OCI-LY3 (cell line): Measurements from ENCODE around the gene IQSEC1.

Experiments used
- H2AFZ ChIP-seq: fragments of 200-600, 300-600 bp; shearing (Covaris generic); 2 replicates; pipeline ENCODE4 v1.6.0; 2014; ENCODE audit warnings: antibody characterized with exemption, low read depth, low read length
- H3K27ac ChIP-seq: fragments of 200-600, 300-600 bp; sonication (generic); 2 replicates; pipeline ENCODE4 v1.5.1; 2014; ENCODE audit warnings: mild to moderate bottlenecking, low read length, moderate library complexity, mixed read lengths
- H3K27me3 ChIP-seq: fragments of 200-600, 300-600 bp; sonication (generic); 2 replicates; pipeline ENCODE4 v1.6.1; 2014; ENCODE audit warnings: low read depth, low read length, mixed read lengths
- H3K36me3 ChIP-seq: fragments of 200-600, 300-600 bp; sonication (generic); replicated peaks from 2 replicates; pipeline ENCODE3; 2014; ENCODE audit warnings: low read depth, low read length, mixed read lengths
- H3K4me1 ChIP-seq: fragments of 300-600, 200-600 bp; sonication (generic); 2 replicates; pipeline ENCODE4 v1.6.1; 2014; ENCODE audit warnings: low read length, mixed read lengths
- H3K4me2 ChIP-seq: fragments of 200-600, 300-600 bp; sonication (generic); 2 replicates; pipeline ENCODE4 v1.6.1; 2014; ENCODE audit warnings: low read length, mixed read lengths
- H3K4me3 ChIP-seq: fragments of 300-600, 200-600 bp; sonication (generic); 2 replicates; pipeline ENCODE4 v1.5.1; 2014; ENCODE audit warnings: antibody characterized with exemption, mild to moderate bottlenecking, low read length, moderate library complexity
- H3K79me2 ChIP-seq: fragments of 300-600, 200-600 bp; shearing (Covaris generic); 2 replicates; pipeline ENCODE4 v1.6.1; 2014; ENCODE audit warnings: mild to moderate bottlenecking, low read length, mixed read lengths
- H3K9ac ChIP-seq: fragments of 300-600, 200-600 bp; shearing (Covaris generic); 2 replicates; pipeline ENCODE4 v1.6.0; 2014; ENCODE audit warnings: mild to moderate bottlenecking, low read length, moderate library complexity
- H3K9me3 ChIP-seq: fragments of 200-600, 300-600 bp; shearing (Covaris generic); 2 replicates; pipeline ENCODE4 v1.6.1; 2014; ENCODE audit warnings: low read length, mixed read lengths; ENCODE audit not compliant: insufficient read depth
- H4K20me1 ChIP-seq: fragments of 200-600, 300-600 bp; sonication (generic); 2 replicates; pipeline ENCODE4 v1.6.1; 2016; ENCODE audit warnings: low read length, mixed read lengths; ENCODE audit not compliant: insufficient read depth
- CTCF ChIP-seq: fragments of 200-600, 300-600 bp; sonication (generic); IDR thresholded peaks from 2 replicates; pipeline ENCODE4 v1.5.1; 2014; ENCODE audit warnings: antibody characterized with exemption, low read length, low read depth
- EZH2phosphoT487 ChIP-seq: fragments of 200-600 bp; shearing (Covaris generic); IDR thresholded peaks from 2 replicates; pipeline ENCODE4 v1.6.1; 2018; ENCODE audit warnings: antibody characterized with exemption, mixed run types, low read depth

The IQSEC1 gene

DNA sequence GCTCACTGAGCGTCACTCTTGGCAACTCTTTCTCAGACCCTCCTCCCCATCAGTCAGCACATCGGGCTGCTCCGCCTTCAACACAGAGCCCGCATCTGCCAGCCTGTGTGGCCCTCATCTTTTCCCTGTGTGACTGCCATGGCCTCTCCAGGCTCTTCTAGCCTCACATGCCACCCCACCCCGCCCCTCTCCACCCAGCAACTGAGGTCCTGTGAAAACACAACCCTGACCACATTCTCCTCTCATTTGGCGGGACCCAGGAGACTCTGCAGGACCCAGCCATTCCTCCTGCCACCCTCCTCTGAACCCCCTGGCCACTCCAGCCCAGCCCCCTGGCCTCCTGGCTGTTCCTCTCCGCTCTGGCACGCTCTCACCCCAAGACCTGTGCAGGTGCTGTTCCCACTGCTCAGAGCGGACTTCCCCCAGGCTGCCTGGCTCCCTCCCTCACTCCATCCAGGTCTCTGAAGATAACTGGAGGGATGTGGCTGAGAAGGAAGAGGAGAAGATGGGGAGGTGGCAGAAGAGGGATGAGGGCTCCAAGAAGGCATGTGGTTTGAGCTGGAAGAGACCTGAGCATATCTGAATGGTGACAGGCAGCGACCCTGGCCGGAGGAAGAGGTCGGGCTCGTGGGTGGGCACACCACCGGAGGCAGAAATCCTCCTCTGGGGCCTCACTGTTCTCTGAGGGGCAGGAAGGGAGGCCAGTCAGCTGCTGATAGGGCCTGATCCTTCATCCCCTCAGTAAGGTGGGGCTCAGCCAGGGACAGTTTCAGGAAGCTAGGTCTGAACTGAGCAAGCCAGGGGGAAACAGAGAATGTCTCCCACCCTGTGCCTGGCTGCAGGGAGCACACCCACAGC is 120.7 kb downstream of the IQSEC1 start:
- no peak overlapping the region for H3K27ac ChIP-seq
- H3K4me2 ChIP-seq: no peak overlapping the region
- peaks cover 99% of the 10 kb centered on the region for H4K20me1 ChIP-seq
- H2AFZ ChIP-seq: no peak overlapping the region
- H3K4me1 ChIP-seq: no peaks in the 10 kb centered on the region
- TF ChIP-seq CTCF (no peak), EZH2phosphoT487 (no peak)
- peaks cover 46% of the 10 kb centered on the region for H3K36me3 ChIP-seq
- H3K79me2 ChIP-seq: peaks cover 100% of the 10 kb centered on the region
- H3K9ac ChIP-seq: no peak overlapping the region
- no peaks in the 10 kb centered on the region for H3K27me3 ChIP-seq
- H3K4me3 ChIP-seq: no peak overlapping the region
- H3K9me3 ChIP-seq: no peaks in the 10 kb centered on the region

DNA sequence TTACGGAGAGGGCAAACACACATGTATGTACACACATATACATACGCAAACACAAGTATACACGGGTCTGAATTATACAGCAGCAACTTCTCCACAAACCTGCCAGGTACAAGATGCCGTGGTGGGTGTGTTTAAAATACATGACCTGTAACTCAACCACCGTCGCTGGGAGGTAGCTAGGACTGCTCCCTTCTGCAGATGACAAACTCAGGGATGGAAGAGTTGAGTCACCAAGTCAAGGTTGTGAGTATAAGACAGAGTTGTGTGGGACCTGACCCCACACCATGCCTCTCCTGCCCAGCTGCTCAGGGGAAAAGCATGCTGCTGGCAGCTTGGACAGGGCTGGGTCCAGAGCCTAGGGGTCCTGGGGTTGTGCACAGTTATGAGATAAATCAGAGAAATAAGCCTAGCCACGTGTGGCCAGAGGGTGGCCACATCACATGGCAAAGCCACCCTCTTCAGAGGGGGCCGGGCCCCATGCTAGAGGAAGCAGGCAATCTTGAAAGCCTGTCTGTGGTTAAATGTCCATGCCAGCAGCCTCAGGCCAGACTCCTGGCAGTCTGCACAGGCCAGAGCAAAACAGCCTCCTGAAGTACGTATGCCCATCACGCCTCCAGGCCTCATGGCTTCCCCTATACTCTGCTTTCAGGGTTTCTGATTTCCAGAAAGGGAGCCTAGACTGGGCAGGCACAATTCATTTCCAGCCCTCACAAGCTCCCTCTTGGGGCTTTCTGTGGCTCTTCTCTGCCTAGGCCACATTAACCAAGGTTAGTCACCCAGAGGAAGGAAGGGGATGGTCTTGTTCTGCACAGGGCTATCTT is 124.1 kb downstream of the IQSEC1 start:
- Histone ChIP-seq H2AFZ (no peak overlapping the region), H4K20me1 (peaks cover 99% of the 10 kb centered on the region), H3K9ac (no peak overlapping the region), H3K4me1 (no peaks in the 10 kb centered on the region), H3K4me3 (no peak overlapping the region), H3K36me3 (peaks cover 27% of the 10 kb centered on the region), H3K27ac (no peak overlapping the region), H3K9me3 (no peaks in the 10 kb centered on the region), H3K4me2 (no peak overlapping the region), H3K79me2 (peaks cover 100% of the 10 kb centered on the region), H3K27me3 (no peaks in the 10 kb centered on the region)
- TF ChIP-seq EZH2phosphoT487 (no peak), CTCF (no peak)

- peaks cover 99% of the 10 kb centered on the region for H4K20me1 ChIP-seq
- no peak overlapping the region for H3K4me3 ChIP-seq
- TF ChIP-seq CTCF (no peak), EZH2phosphoT487 (no peak)
- no peak overlapping the region for H3K27ac ChIP-seq
- no peaks in the 10 kb centered on the region for H3K4me1 ChIP-seq
- no peak overlapping the region for H2AFZ ChIP-seq
- H3K4me2 ChIP-seq: no peak overlapping the region
- H3K27me3 ChIP-seq: no peaks in the 10 kb centered on the region
- H3K9me3 ChIP-seq: no peaks in the 10 kb centered on the region
- H3K36me3 ChIP-seq: peaks cover 20% of the 10 kb centered on the region
- peaks cover 100% of the 10 kb centered on the region for H3K79me2 ChIP-seq
- H3K9ac ChIP-seq: no peak overlapping the region
These were observed 124.9 kb downstream of the IQSEC1 start for GRCh38 chr3:12948371-12948770.

- no peak overlapping the region for H3K4me3 ChIP-seq
- TF ChIP-seq CTCF (no peak), EZH2phosphoT487 (no peak)
- H4K20me1 ChIP-seq: peaks cover 99% of the 10 kb centered on the region
- H3K36me3 ChIP-seq: peaks cover 21% of the 10 kb centered on the region
- H3K4me1 ChIP-seq: no peaks in the 10 kb centered on the region
- H3K9ac ChIP-seq: no peak overlapping the region
- no peaks in the 10 kb centered on the region for H3K27me3 ChIP-seq
- H3K4me2 ChIP-seq: no peak overlapping the region
- no peak overlapping the region for H3K27ac ChIP-seq
- peaks cover 100% of the 10 kb centered on the region for H3K79me2 ChIP-seq
- H2AFZ ChIP-seq: no peak overlapping the region
- H3K9me3 ChIP-seq: no peaks in the 10 kb centered on the region
These were observed 125.5 kb downstream of the IQSEC1 start for GRCh38 chr3:12947504-12948369.
